ENCODE measurements around the gene POP7.
"Not testable (repeated sequence)": the region's sequence is repeated elsewhere in the genome, so short reads cannot be mapped to it uniquely, and the experiment has no call there.

The POP7 gene

GRCh38 chr7:100720279-100720670 lies 14.4 kb downstream of the POP7 start, which contains the start of gene EPO:
TSS of gene EPO (plus strand) at chr7:100720468. CDS start at chr7:100720981, 513 bp downstream.
- no peak for DNase-seq (ENCODE audit: low read depth)
- in situ Hi-C loops (cut with HindIII; ENCODE audit: low sequenced_read_pairs): no loop called here
- no peak for TF ChIP-seq CTCF (IDR thresholded peaks at IDR 0.05; ENCODE audit: low read depth, low read length, missing control alignments)
- no peak within 1 kb of the TSS for H3K4me3 ChIP-seq (ENCODE audit: low read depth, low read length)

- TF ChIP-seq CTCF (IDR thresholded peaks at IDR 0.05; ENCODE audit: low read depth, low read length, missing control alignments): no peak
- DNase-seq (ENCODE audit: low read depth): no peak
- in situ Hi-C loops (cut with HindIII; ENCODE audit: low sequenced_read_pairs): no loop called here
- no peak overlapping the region for H3K4me3 ChIP-seq (ENCODE audit: low read depth, low read length)
Measured at GRCh38 chr7:100720671-100721504, 15.0 kb downstream of the POP7 start.

- in situ Hi-C loops (cut with HindIII; ENCODE audit: low sequenced_read_pairs): no loop called here
- no peak for TF ChIP-seq CTCF (IDR thresholded peaks at IDR 0.05; ENCODE audit: low read depth, low read length, missing control alignments)
- no peak for DNase-seq (ENCODE audit: low read depth)
- no peak overlapping the region for H3K4me3 ChIP-seq (ENCODE audit: low read depth, low read length)
Measured at GRCh38 chr7:100721505-100721812, 15.5 kb downstream of the POP7 start.

GRCh38 chr7:100722480-100723212 lies 16.7 kb downstream of the POP7 start:
- no peak overlapping the region for H3K4me3 ChIP-seq (ENCODE audit: low read depth, low read length)
- DNase-seq (ENCODE audit: low read depth): no peak
- no peak for TF ChIP-seq CTCF (IDR thresholded peaks at IDR 0.05; ENCODE audit: low read depth, low read length, missing control alignments)
- in situ Hi-C loops (cut with HindIII; ENCODE audit: low sequenced_read_pairs): no loop called here

GRCh38 chr7:100723732-100724275 lies 17.9 kb downstream of the POP7 start:
- in situ Hi-C loops (cut with HindIII; ENCODE audit: low sequenced_read_pairs): no loop called here
- no peak for TF ChIP-seq CTCF (IDR thresholded peaks at IDR 0.05; ENCODE audit: low read depth, low read length, missing control alignments)
- H3K4me3 ChIP-seq (ENCODE audit: low read depth, low read length): no peak overlapping the region
- DNase-seq (ENCODE audit: low read depth): no peak

- in situ Hi-C loops (cut with HindIII; ENCODE audit: low sequenced_read_pairs); H3K4me3 ChIP-seq (ENCODE audit: low read depth, low read length); DNase-seq (ENCODE audit: low read depth): not testable (repeated sequence)
Measured at GRCh38 chr7:100724364-100724763, 18.4 kb downstream of the POP7 start.
